Hepatocyte (in vitro differentiated cells): ENCODE measurements around the gene DLGAP3. TPM values are rescaled to one million over a fixed set of nuclear protein-coding genes. Genes with fewer than 3 reads are reported as not detected.

ENCODE experiments used
- DNase-seq: peaks from one replicate; pipeline ENCODE4 v3.0.0-alpha.2; 2016; ENCODE audit warnings: low spot score
- H2AFZ ChIP-seq: fragments of 200-600 bp; sonication (generic); 2 replicates; pipeline ENCODE4 v1.6.0; 2016; ENCODE audit warnings: antibody characterized with exemption, mild to moderate bottlenecking
- H3K27ac ChIP-seq: fragments of 200-600 bp; sonication (generic); 2 replicates; pipeline ENCODE4 v1.5.1; 2016; ENCODE audit warnings: mild to moderate bottlenecking
- H3K27me3 ChIP-seq: fragments of 200-600 bp; sonication (generic); 2 replicates; pipeline ENCODE4 v1.6.1; 2016
- H3K36me3 ChIP-seq: fragments of 200-600 bp; sonication (generic); replicated peaks from 2 replicates; pipeline ENCODE4 v1.5.1; 2016; ENCODE audit warnings: low read depth; ENCODE audit not compliant: insufficient read depth
- H3K4me1 ChIP-seq: fragments of 200-600 bp; sonication (generic); 2 replicates; pipeline ENCODE4 v1.5.1; 2016; ENCODE audit warnings: mild to moderate bottlenecking, moderate library complexity; ENCODE audit not compliant: insufficient read depth
- H3K4me2 ChIP-seq: fragments of 200-600 bp; sonication (generic); 2 replicates; pipeline ENCODE4 v1.6.0; 2016
- H3K4me3 ChIP-seq: fragments of 200-600 bp; sonication (generic); 2 replicates; pipeline ENCODE4 v1.5.1; 2016; ENCODE audit warnings: mild to moderate bottlenecking
- H3K79me2 ChIP-seq: fragments of 200-600 bp; sonication (generic); 2 replicates; pipeline ENCODE4 v1.6.0; 2017; ENCODE audit warnings: mild to moderate bottlenecking
- H3K9me2 ChIP-seq: fragments of 200-600 bp; sonication (generic); replicated peaks from 2 replicates; pipeline ENCODE4 v1.6.0; 2017; ENCODE audit warnings: mild to moderate bottlenecking; ENCODE audit not compliant: insufficient read depth
- H3K9me3 ChIP-seq: fragments of 200-600 bp; sonication (generic); 2 replicates; pipeline ENCODE4 v1.5.1; 2016; ENCODE audit warnings: low read depth, mild to moderate bottlenecking
- H4K20me1 ChIP-seq: fragments of 200-600 bp; sonication (generic); 2 replicates; pipeline ENCODE4 v1.6.0; 2016; ENCODE audit warnings: mild to moderate bottlenecking; ENCODE audit not compliant: insufficient read depth, poor library complexity, severe bottlenecking
- CTCF ChIP-seq: fragments of 200-600 bp; sonication (generic); IDR thresholded peaks from 2 replicates; pipeline ENCODE4 v1.5.1; 2016; ENCODE audit warnings: antibody characterized with exemption, mild to moderate bottlenecking; ENCODE audit not compliant: poor library complexity
- EZH2 ChIP-seq: fragments of 200-600 bp; sonication (generic); IDR thresholded peaks from 2 replicates; pipeline ENCODE4 v1.6.1; 2016; ENCODE audit warnings: antibody characterized with exemption, mild to moderate bottlenecking, borderline replicate concordance
- EZH2phosphoT487 ChIP-seq: fragments of 200-600 bp; sonication (generic); IDR thresholded peaks from one replicate; pipeline ENCODE4 v1.6.1; 2018; ENCODE audit warnings: antibody characterized with exemption, mild to moderate bottlenecking, low read depth, moderate library complexity; ENCODE audit not compliant: unreplicated experiment, severe bottlenecking
- WGBS: methylation state at CpG from one replicate; pipeline ENCODE4 v1.1.6; 2016; ENCODE audit warnings: low lambda C conversion rate; ENCODE audit errors: missing lambda C conversion rate; 5-methylcytosine and 5-hydroxymethylcytosine counted together
- polyA plus RNA-seq: library from polyadenylated mRNA; unstranded; fragments of >200 nt; fragmentation: Nextera tagmentation; extraction: Ambion mirVana; gene quantifications from 2 replicates; pipeline ENCODE4 v1.2.1, GENCODE V29; 2016
- total RNA-seq: library from RNA; depleted of rRNA; stranded (reverse); fragments of >200 nt; gene quantifications from 2 replicates; pipeline ENCODE4 v1.2.3, GENCODE V29; 2014

Gene DLGAP3
- total and polyA plus RNA-seq, 2 experiments from 2014 or later = 0.33 to 1.0 TPM

DNA sequence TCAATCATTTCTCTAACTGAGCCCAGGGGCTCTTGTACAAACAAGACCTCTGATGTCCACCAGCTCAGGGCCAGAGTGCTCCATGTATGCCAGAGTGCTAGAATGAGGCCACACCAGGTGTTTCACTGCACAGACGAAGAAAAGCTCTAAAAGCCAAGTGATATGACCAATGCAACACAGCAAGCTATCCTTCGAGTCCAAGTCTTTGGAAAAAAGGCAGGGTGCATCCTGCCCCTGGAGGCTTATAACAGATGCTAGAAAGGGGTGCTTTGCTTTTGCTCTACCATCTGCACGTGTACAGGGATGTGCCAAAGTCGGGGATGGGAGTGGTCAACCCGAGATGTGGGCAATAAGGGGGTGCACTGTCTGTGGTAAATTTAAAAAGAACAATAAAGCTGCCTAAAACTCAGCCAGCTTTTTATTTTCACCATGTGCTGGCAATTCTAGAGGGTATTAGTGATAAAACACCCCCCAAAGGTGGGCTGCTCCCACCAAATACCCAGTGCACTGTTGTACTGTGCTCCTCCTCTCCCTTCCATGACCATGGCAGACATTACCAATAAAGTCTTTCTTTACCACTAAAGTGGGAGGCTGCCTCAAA is 102.0 kb downstream of the DLGAP3 start:
- 87% methylated on average over 5 of the region's 5 CpGs for WGBS
- TF ChIP-seq EZH2 (no peak), CTCF (no peak), EZH2phosphoT487 (no peak)
- H3K4me3 ChIP-seq = no peak overlapping the region
- no peak overlapping the region for H2AFZ ChIP-seq
- no peak overlapping the region for H3K4me2 ChIP-seq
- no peak overlapping the region for H3K27ac ChIP-seq
- H3K79me2 ChIP-seq = no peaks in the 10 kb centered on the region
- H3K27me3 ChIP-seq = no peaks in the 10 kb centered on the region
- no peaks in the 10 kb centered on the region for H3K9me3 ChIP-seq
- H3K36me3 ChIP-seq = no peaks in the 10 kb centered on the region
- peaks cover 15% of the 10 kb centered on the region for H3K4me1 ChIP-seq
- no peaks in the 10 kb centered on the region for H4K20me1 ChIP-seq
- no peaks in the 10 kb centered on the region for H3K9me2 ChIP-seq
- DNase-seq = no peak

DNA sequence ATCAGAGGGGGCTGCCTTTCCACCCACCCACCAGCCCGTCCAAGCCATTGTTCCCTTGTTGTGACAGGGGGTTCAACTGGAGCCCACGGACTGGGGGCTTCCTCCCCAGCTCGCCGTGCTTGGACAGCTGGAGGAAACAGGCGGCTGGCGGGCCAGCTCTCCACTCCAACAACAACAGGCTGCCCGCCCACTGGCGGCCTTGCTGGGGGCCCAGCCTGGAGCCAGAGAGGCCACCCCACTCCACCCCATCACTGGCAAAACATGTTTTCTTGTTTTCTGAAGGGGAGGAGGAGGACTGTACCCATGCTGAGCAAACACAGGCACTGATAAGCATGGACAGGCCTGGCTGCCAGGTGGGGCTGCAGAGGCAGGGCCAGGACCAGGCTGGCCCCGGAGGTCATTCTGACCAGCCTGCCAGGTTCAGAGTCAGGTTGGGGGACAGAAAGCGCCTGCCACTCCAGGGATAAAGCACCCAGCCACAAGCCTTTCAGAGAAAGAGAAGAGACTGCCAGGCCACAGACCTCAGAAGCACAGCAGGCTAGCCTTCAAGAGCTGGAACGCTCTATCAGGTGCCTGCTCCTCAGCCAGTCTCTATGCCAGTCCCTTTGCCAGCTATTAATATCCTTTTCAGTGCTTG is 103.9 kb downstream of the DLGAP3 start:
- peak overlapping the region; percentile 20 for H2AFZ ChIP-seq
- peak; percentile 54 for DNase-seq
- no peaks in the 10 kb centered on the region for H3K9me3 ChIP-seq
- no peaks in the 10 kb centered on the region for H3K79me2 ChIP-seq
- H3K9me2 ChIP-seq = no peaks in the 10 kb centered on the region
- H3K36me3 ChIP-seq = no peaks in the 10 kb centered on the region
- peak overlapping the region; percentile 66 for H3K4me2 ChIP-seq
- WGBS = 47% methylated on average over 11 of the region's 11 CpGs
- H4K20me1 ChIP-seq = no peaks in the 10 kb centered on the region
- no peak overlapping the region for H3K4me3 ChIP-seq
- TF ChIP-seq EZH2phosphoT487 (no peak), EZH2 (no peak), CTCF (no peak)
- peaks cover 15% of the 10 kb centered on the region for H3K4me1 ChIP-seq
- no peaks in the 10 kb centered on the region for H3K27me3 ChIP-seq
- peak overlapping the region; percentile 81 for H3K27ac ChIP-seq

GRCh38 chr1:34824817-34825454 is 104.5 kb downstream of the DLGAP3 start:
- 84% methylated on average over 3 of the region's 3 CpGs for WGBS
- H3K9me3 ChIP-seq = no peaks in the 10 kb centered on the region
- peaks cover 15% of the 10 kb centered on the region for H3K4me1 ChIP-seq
- no peaks in the 10 kb centered on the region for H3K9me2 ChIP-seq
- peak overlapping the region; percentile 20 for H2AFZ ChIP-seq
- no peaks in the 10 kb centered on the region for H3K27me3 ChIP-seq
- H3K79me2 ChIP-seq = no peaks in the 10 kb centered on the region
- H4K20me1 ChIP-seq = no peaks in the 10 kb centered on the region
- no peak overlapping the region for H3K4me3 ChIP-seq
- peak overlapping the region; percentile 81 for H3K27ac ChIP-seq
- DNase-seq = no peak
- H3K4me2 ChIP-seq = peak overlapping the region; percentile 66
- H3K36me3 ChIP-seq = no peaks in the 10 kb centered on the region
- TF ChIP-seq EZH2 (no peak), CTCF (no peak), EZH2phosphoT487 (no peak)
